Neural crest cell (in vitro differentiated cells): ENCODE results near the gene KNTC1. TPM values are rescaled to one million over a fixed set of nuclear protein-coding genes. Genes with fewer than 3 reads are reported as not detected.
"Not testable (repeated sequence)": the region's sequence is repeated elsewhere in the genome, so short reads cannot be mapped to it uniquely, and the experiment has no call there.

Experiments
- DNase-seq: peaks from one replicate; pipeline ENCODE4 v3.0.0; 2021; ENCODE audit warnings: low read depth, mixed read lengths, low spot score
- H3K27ac Mint-ChIP-seq: one replicate; pipeline ENCODE4 v1.8.0; 2021; ENCODE audit warnings: mild to moderate bottlenecking, mixed read lengths; ENCODE audit not compliant: unreplicated experiment
- H3K27me3 Mint-ChIP-seq: 2 replicates; pipeline ENCODE4 v1.8.0; 2021; ENCODE audit warnings: low read depth, mild to moderate bottlenecking, mixed read lengths
- H3K36me3 Mint-ChIP-seq: 2 replicates; pipeline ENCODE4 v1.8.0; 2021; ENCODE audit warnings: low read depth, mild to moderate bottlenecking, mixed read lengths
- H3K4me1 Mint-ChIP-seq: 2 replicates; pipeline ENCODE4 v1.8.0; 2021; ENCODE audit warnings: mixed read lengths
- H3K4me3 Mint-ChIP-seq: one replicate; pipeline ENCODE4 v1.8.0; 2021; ENCODE audit warnings: mild to moderate bottlenecking, mixed read lengths
- H3K9me3 Mint-ChIP-seq: 2 replicates; pipeline ENCODE4 v1.8.0; 2021; ENCODE audit warnings: mixed read lengths
- CTCF ChIP-seq: fragments of 200-600 bp; sonication (generic); conservative IDR thresholded peaks from 2 replicates; pipeline ENCODE4 v1.5.0; 2021; ENCODE audit warnings: antibody characterized with exemption, mild to moderate bottlenecking
- total RNA-seq: library from RNA; stranded (reverse); gene quantifications from 2 replicates; pipeline ENCODE4 v1.2.1, GENCODE V29; 2021

KNTC1 gene
- total RNA-seq, 1 donor from 2014 or later = 111 TPM

GRCh38 chr12:122505419-122506051, 21.5 kb upstream of the KNTC1 start:
- no peak for DNase-seq
- H3K36me3 Mint-ChIP-seq = peaks cover 13% of the 10 kb centered on the region
- no peak overlapping the region for H3K4me3 Mint-ChIP-seq
- no peak overlapping the region for H3K27ac Mint-ChIP-seq
- H3K27me3 Mint-ChIP-seq = no peaks in the 10 kb centered on the region
- no peak for TF ChIP-seq CTCF
- H3K4me1 Mint-ChIP-seq = peaks cover 13% of the 10 kb centered on the region
- no peaks in the 10 kb centered on the region for H3K9me3 Mint-ChIP-seq

- no peak for DNase-seq
- Mint-ChIP-seq H3K36me3 (peaks cover 16% of the 10 kb centered on the region), H3K27ac (no peak overlapping the region), H3K9me3 (no peaks in the 10 kb centered on the region), H3K27me3 (no peaks in the 10 kb centered on the region), H3K4me1 (peaks cover 5% of the 10 kb centered on the region), H3K4me3 (no peak overlapping the region)
- TF ChIP-seq CTCF = no peak
Observed at GRCh38 chr12:122506393-122506938, 20.6 kb upstream of the KNTC1 start.

GRCh38 chr12:122508163-122508562, 18.9 kb upstream of the KNTC1 start:
- Mint-ChIP-seq H3K9me3 (no peaks in the 10 kb centered on the region), H3K4me3 (no peak overlapping the region), H3K27ac (no peak overlapping the region), H3K4me1 (no peaks in the 10 kb centered on the region), H3K36me3 (peaks cover 21% of the 10 kb centered on the region), H3K27me3 (no peaks in the 10 kb centered on the region)
- TF ChIP-seq CTCF = no peak
- DNase-seq = no peak

GRCh38 chr12:122513028-122513427, 14.0 kb upstream of the KNTC1 start:
- not testable (repeated sequence) for H3K4me3 Mint-ChIP-seq, H3K27ac Mint-ChIP-seq, H3K4me1 Mint-ChIP-seq, H3K27me3 Mint-ChIP-seq, DNase-seq, H3K9me3 Mint-ChIP-seq
- H3K36me3 Mint-ChIP-seq = peaks cover 21% of the 10 kb centered on the region

DNA sequence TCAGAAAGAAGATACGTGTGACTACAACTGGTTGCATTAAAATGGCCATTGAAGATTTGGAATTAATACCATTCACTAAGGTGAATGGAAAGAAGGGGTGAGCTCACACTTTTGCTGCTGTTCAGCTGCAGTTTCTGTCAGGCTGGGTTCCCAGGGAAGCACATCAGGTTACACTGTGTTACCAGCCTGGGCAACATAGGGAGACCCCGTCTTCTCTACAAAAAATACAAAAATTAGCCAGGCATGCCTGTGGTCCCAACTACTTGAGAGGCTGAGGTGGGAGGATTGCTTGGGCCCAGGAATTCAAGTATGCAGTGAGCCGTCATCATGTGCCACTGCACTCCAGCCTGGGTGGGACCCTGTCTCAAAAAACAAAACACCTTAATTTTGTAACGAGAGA, 13.4 kb upstream of the KNTC1 start:
- H3K27me3 Mint-ChIP-seq = no peaks in the 10 kb centered on the region
- no peaks in the 10 kb centered on the region for H3K4me1 Mint-ChIP-seq
- H3K9me3 Mint-ChIP-seq = no peaks in the 10 kb centered on the region
- no peak overlapping the region for H3K27ac Mint-ChIP-seq
- no peak overlapping the region for H3K4me3 Mint-ChIP-seq
- peaks cover 21% of the 10 kb centered on the region for H3K36me3 Mint-ChIP-seq
- no peak for DNase-seq
- TF ChIP-seq CTCF = no peak

DNA sequence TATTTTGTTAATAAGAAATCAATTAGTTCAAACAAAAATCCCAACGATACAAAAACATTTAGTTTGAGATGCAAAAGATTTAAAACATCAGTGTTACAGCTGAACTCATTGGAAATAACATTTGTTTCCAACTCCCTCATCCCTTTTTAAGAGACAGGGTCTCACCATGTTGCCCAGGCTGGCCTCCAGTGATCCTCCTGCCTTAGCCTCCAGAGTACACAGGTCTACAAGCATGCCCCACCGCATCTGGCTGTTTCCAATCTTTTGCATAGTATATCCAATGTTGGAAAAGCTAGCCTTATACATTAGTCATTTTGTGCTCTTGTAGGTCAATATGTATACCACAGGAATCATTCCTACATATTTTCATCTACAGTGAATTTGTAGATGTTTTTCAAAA, 11.8 kb upstream of the KNTC1 start:
- no peaks in the 10 kb centered on the region for H3K27me3 Mint-ChIP-seq
- DNase-seq = no peak
- no peaks in the 10 kb centered on the region for H3K4me1 Mint-ChIP-seq
- peaks cover 29% of the 10 kb centered on the region for H3K36me3 Mint-ChIP-seq
- no peak for TF ChIP-seq CTCF
- H3K9me3 Mint-ChIP-seq = no peaks in the 10 kb centered on the region
- no peak overlapping the region for H3K27ac Mint-ChIP-seq
- H3K4me3 Mint-ChIP-seq = no peak overlapping the region
